ENCODE results near the gene TMEM9.

GRCh38 chr1:201194046-201194445 is 39.8 kb upstream of the TMEM9 start:
- no peak for TF ChIP-seq CTCF (IDR thresholded peaks at IDR 0.05; ENCODE audit: control extremely low read depth in 1 of 3, insufficient read depth in 1 of 3, low read depth in 1 of 3, low read length in 3 of 3)
- no peak for TF ChIP-seq SP4 (IDR thresholded peaks at IDR 0.05; ENCODE audit: low read length)
- no peak for TF ChIP-seq ZNF274 (IDR thresholded peaks at IDR 0.05; ENCODE audit: borderline replicate concordance, extremely low read depth, low read length)
- no peak for TF ChIP-seq SRF (IDR thresholded peaks at IDR 0.05; ENCODE audit: low read depth, low read length)
- no peak for TF ChIP-seq POLR2A (IDR thresholded peaks at IDR 0.05; ENCODE audit: control extremely low read depth in 1 of 2, low read depth in 2 of 2, low read length in 2 of 2)
- no peak for TF ChIP-seq POLR2AphosphoS5 (IDR thresholded peaks at IDR 0.05; ENCODE audit: low read depth, low read length)
- TF ChIP-seq EZH2 (IDR thresholded peaks at IDR 0.05; ENCODE audit: low read depth, low read length, severe bottlenecking), result no peak
- TF ChIP-seq ASH2L (IDR thresholded peaks at IDR 0.05; ENCODE audit: low read length), result no peak
- no peak for TF ChIP-seq KDM1A (IDR thresholded peaks at IDR 0.05; ENCODE audit: borderline replicate concordance, low read length)
- no peak for TF ChIP-seq MAFK (IDR thresholded peaks at IDR 0.05; ENCODE audit: low read depth, low read length)
- no peak for TF ChIP-seq ATF2 (IDR thresholded peaks at IDR 0.05; ENCODE audit: low read length)
- TF ChIP-seq TEAD4 (IDR thresholded peaks at IDR 0.05; ENCODE audit: low read depth, low read length), result no peak
- TF ChIP-seq EP300 (IDR thresholded peaks at IDR 0.05; ENCODE audit: borderline replicate concordance in 1 of 2, low read depth in 2 of 2, low read length in 2 of 2), result no peak
- no peak for TF ChIP-seq BRCA1 (IDR thresholded peaks at IDR 0.05; ENCODE audit: low read depth, low read length)
